Measurements from ENCODE around the gene STXBP1. TPM values are rescaled to one million over a fixed set of nuclear protein-coding genes. Genes with fewer than 3 reads are reported as not detected.
A peak's percentile ranks its signal among the peaks of the same experiment; 100 is the strongest.

Gene STXBP1
- total RNA-seq, 4 donors from 2014 or later: 3.4 to 36.8 (median 9.2) TPM

GRCh38 chr9:127680846-127681245 lies 68.8 kb downstream of the STXBP1 start:
- in situ Hi-C loops (cut with MboI; ENCODE audit: low sequenced_read_pairs in 4 of 4) (no loop called here), intact Hi-C loops (cut with DNase I; ENCODE audit: low total_unique reads) (loop anchor here (5.0 kb wide), 1 partner anchor 69 kb away; the partner anchor contains the start of gene STXBP1)
- Histone ChIP-seq H3K9me3 (no peaks in the 10 kb centered on the region), H3K27me3 (no peaks in the 10 kb centered on the region), H3K4me3 (no peak overlapping the region), H3K4me1 (peaks cover 12 to 20% of the 10 kb centered on the region in 2 donors), H3K36me3 (peaks cover 0 to 14% of the 10 kb centered on the region in 2 donors), H3K27ac (no peak overlapping the region)
- DNase-seq (no peak), ATAC-seq (no peak)
- no peak for TF ChIP-seq CTCF (IDR thresholded peaks at IDR 0.05 in 4 of 5, conservative IDR thresholded peaks at IDR 0.05 in 1 of 5)
- TF ChIP-seq POLR2A (IDR thresholded peaks at IDR 0.05): no peak

DNA sequence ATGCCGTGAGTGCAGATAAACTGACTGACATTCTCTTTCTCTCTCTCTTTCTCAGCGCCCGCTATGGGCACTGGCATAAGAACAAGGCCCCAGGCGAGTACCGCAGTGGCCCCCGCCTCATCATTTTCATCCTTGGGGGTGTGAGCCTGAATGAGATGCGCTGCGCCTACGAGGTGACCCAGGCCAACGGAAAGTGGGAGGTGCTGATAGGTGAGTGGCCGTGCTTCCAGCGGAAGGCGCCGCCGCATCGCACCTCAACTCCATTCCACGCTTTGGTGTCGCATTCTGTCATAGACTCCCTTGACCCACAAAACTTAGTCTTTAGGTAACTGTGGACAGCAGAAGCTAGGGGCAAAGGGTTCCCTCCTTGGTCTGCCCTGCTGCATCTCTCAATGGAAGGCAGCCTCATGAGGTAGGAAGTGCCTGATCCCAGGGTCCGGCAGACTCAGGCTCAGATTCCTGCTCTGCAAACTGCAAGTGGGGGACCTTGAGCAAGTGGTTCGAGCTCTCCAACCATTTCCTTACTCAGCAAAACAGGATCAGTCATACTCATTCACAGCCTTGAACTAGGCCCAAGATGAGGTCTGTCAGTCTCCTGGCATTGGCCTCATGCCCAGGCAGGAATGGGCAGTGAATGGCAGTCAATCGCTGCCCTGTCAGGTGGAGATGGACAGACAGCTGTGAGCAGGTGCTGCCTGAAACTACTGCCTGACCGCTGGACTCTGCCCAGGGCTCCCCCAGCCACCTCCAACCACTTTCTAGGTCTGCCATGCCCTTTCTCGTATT lies 70.5 kb downstream of the STXBP1 start:
- no peak overlapping the region for H3K4me3 ChIP-seq
- ATAC-seq (peak; percentile 98), DNase-seq (peak; percentile 90 to 95)
- intact Hi-C loops (cut with DNase I; ENCODE audit: low total_unique reads) (loop anchor here (2.0 to 5.0 kb wide), 2 partner anchors 32 to 70 kb away; partner anchors contain the start of genes PTRH1 and STXBP1), in situ Hi-C loops (cut with MboI; ENCODE audit: low sequenced_read_pairs in 4 of 4) (no loop called here)
- peaks cover 0 to 14% of the 10 kb centered on the region in 2 donors for H3K36me3 ChIP-seq
- no peaks in the 10 kb centered on the region for H3K27me3 ChIP-seq
- peaks cover 18 to 26% of the 10 kb centered on the region in 2 donors for H3K4me1 ChIP-seq
- H3K27ac ChIP-seq: peak overlapping the region; percentile 80 to 90 (median 84)
- no peak for TF ChIP-seq CTCF (IDR thresholded peaks at IDR 0.05 in 4 of 5, conservative IDR thresholded peaks at IDR 0.05 in 1 of 5)
- TF ChIP-seq POLR2A (IDR thresholded peaks at IDR 0.05): no peak
- no peaks in the 10 kb centered on the region for H3K9me3 ChIP-seq

- H3K36me3 ChIP-seq: peaks cover 0 to 11% of the 10 kb centered on the region in 2 donors
Observed at GRCh38 chr9:127683723-127684122, 71.6 kb downstream of the STXBP1 start.

GRCh38 chr9:127684576-127684975 lies 72.5 kb downstream of the STXBP1 start:
- Histone ChIP-seq H3K9me3 (no peaks in the 10 kb centered on the region), H3K4me1 (peaks cover 18 to 26% of the 10 kb centered on the region in 2 donors), H3K27me3 (no peaks in the 10 kb centered on the region), H3K4me3 (no peak overlapping the region), H3K27ac (no peak overlapping the region), H3K36me3 (peaks cover 0 to 8% of the 10 kb centered on the region in 2 donors)
- no peak for TF ChIP-seq CTCF (IDR thresholded peaks at IDR 0.05 in 4 of 5, conservative IDR thresholded peaks at IDR 0.05 in 1 of 5)
- TF ChIP-seq POLR2A (IDR thresholded peaks at IDR 0.05): no peak
- intact Hi-C loops (cut with DNase I; ENCODE audit: low total_unique reads) (loop anchor here (5.0 kb wide), 1 partner anchor 72 kb away; the partner anchor contains the start of gene STXBP1), in situ Hi-C loops (cut with MboI; ENCODE audit: low sequenced_read_pairs in 4 of 4) (no loop called here)
- DNase-seq: no peak
- no peak for ATAC-seq

More at GRCh38 chr9:127683723-127684122, 71.6 kb downstream of the STXBP1 start:
- TF ChIP-seq POLR2A (IDR thresholded peaks at IDR 0.05) (no peak), CTCF (IDR thresholded peaks at IDR 0.05 in 4 of 5, conservative IDR thresholded peaks at IDR 0.05 in 1 of 5) (no peak)
- in situ Hi-C loops (cut with MboI; ENCODE audit: low sequenced_read_pairs in 4 of 4): no loop called here
- intact Hi-C loops (cut with DNase I; ENCODE audit: low total_unique reads): loop anchor here (2.0 to 5.0 kb wide), 2 partner anchors 31 to 71 kb away; partner anchors contain the start of genes PTRH1 and STXBP1
- no peaks in the 10 kb centered on the region for H3K27me3 ChIP-seq
- DNase-seq (no peak), ATAC-seq (no peak)
- peak overlapping the region; percentile 80 to 90 (median 84) for H3K27ac ChIP-seq
- no peak overlapping the region for H3K4me3 ChIP-seq
- H3K9me3 ChIP-seq: no peaks in the 10 kb centered on the region
- peaks cover 18 to 26% of the 10 kb centered on the region in 2 donors for H3K4me1 ChIP-seq

All from gastrocnemius medialis (tissue), 4 donors.